Neural cell (in vitro differentiated cells): Measurements from ENCODE around the gene ARHGEF11.

Source experiments
- EP300 ChIP-seq: fragments of 450-650 bp; conservative IDR thresholded peaks from 2 replicates; pipeline ENCODE4 v1.6.1; 2014; ENCODE audit warnings: antibody characterized with exemption, mild to moderate bottlenecking, moderate library complexity; ENCODE audit not compliant: poor library complexity, severe bottlenecking
- EZH2 ChIP-seq: fragments of 200-600, 300-800 bp; shearing (Covaris generic), sonication (generic); IDR thresholded peaks from 2 replicates; pipeline ENCODE4 v1.6.1; 2014; ENCODE audit warnings: antibody characterized with exemption, low read length, borderline replicate concordance, mild to moderate bottlenecking; ENCODE audit not compliant: insufficient read depth, poor library complexity, severe bottlenecking
- POLR2AphosphoS5 ChIP-seq: IDR thresholded peaks from 2 replicates; pipeline ENCODE4 v1.6.1; 2012
- SMC3 ChIP-seq: fragments of 450-650 bp; conservative IDR thresholded peaks from 2 replicates; pipeline ENCODE4 v1.6.1; 2014; ENCODE audit warnings: antibody characterized with exemption, mild to moderate bottlenecking, moderate library complexity; ENCODE audit not compliant: poor library complexity
- TAF1 ChIP-seq: IDR thresholded peaks from 2 replicates; pipeline ENCODE4 v1.6.1; 2012; ENCODE audit warnings: low read depth
- TF ChIP-seq, protein P1 (sequence below): fragments of 450-650 bp; IDR thresholded peaks from 2 replicates; pipeline ENCODE4 v1.5.1; 2014; ENCODE audit warnings: antibody characterized with exemption, mild to moderate bottlenecking, moderate library complexity; ENCODE audit not compliant: poor library complexity, severe bottlenecking

GRCh38 chr1:156998301-156998700 is 47.2 kb downstream of the ARHGEF11 start:
- TF ChIP-seq EP300: no peak
- TF ChIP-seq, protein P1, sequence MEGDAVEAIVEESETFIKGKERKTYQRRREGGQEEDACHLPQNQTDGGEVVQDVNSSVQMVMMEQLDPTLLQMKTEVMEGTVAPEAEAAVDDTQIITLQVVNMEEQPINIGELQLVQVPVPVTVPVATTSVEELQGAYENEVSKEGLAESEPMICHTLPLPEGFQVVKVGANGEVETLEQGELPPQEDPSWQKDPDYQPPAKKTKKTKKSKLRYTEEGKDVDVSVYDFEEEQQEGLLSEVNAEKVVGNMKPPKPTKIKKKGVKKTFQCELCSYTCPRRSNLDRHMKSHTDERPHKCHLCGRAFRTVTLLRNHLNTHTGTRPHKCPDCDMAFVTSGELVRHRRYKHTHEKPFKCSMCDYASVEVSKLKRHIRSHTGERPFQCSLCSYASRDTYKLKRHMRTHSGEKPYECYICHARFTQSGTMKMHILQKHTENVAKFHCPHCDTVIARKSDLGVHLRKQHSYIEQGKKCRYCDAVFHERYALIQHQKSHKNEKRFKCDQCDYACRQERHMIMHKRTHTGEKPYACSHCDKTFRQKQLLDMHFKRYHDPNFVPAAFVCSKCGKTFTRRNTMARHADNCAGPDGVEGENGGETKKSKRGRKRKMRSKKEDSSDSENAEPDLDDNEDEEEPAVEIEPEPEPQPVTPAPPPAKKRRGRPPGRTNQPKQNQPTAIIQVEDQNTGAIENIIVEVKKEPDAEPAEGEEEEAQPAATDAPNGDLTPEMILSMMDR: no peak
- no peak for TF ChIP-seq TAF1
- no peak for TF ChIP-seq SMC3
- no peak for TF ChIP-seq POLR2AphosphoS5
- no peak for TF ChIP-seq EZH2
